Ramos (cell line): Measurements from ENCODE around the gene KCNJ16.

ENCODE experiments used
- in situ Hi-C: fragments of 300-500 bp; cut with MboI; formaldehyde crosslinking; loops from one replicate; pipeline ENCODE4 v1.14.3; 2022; ENCODE audit warnings: low sequenced_read_pairs; ENCODE audit not compliant: unreplicated experiment

Gene KCNJ16

DNA sequence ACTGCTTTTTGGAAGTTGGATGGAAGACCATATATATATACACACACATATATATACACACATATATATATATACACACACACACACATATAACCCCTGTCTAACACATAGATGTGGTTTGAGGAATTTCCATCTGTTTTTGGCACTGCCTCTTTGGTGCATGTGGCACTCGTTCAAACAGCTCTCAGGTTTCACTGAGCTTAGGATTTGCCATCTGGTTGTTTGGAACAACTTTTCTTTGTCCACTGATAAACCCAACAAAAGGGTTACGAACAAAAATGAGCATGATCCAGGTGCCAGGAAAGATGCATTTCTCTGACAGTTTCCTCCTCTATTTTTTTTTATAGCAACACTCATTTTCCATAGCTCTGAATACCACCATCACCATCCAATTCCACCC, 14.6 kb upstream of the KCNJ16 start:
- in situ Hi-C loops: no loop called here

GRCh38 chr17:70067134-70067533, 7.9 kb upstream of the KCNJ16 start:
- in situ Hi-C loops: no loop called here

DNA sequence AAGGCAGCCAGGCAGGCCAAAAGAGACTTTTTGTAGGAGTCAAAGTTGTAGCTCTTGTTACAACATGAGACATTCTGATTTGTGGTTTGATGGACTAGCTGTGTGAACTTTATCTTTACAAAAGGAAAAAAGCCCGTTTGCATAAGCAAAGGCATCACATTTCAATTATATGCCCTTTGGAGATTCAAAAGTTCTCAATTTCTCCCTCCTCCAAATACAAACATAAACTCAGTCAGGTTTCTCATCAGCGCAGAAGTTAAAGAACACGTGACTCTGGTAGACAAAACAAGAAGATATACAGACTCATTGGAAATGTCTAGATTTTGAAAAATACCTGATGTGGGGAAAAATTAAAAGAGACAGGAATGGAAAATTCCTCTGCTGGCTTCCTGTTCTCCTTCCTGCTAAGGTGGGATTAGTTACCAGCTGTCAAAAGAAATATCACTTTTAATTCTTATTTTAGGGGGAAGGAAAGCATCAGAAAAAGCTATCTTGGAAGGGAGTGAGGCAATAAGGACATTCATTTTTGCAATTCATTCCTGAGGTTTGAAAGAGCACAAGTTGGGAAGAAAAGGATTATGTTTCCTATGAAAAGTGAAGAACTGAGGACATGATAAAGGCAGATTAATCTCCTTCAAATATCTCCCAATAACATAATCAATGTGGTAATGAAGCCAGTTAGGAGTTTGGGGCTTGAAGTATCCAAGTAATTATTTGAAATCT, 4.6 kb upstream of the KCNJ16 start:
- in situ Hi-C loops: no loop called here

DNA sequence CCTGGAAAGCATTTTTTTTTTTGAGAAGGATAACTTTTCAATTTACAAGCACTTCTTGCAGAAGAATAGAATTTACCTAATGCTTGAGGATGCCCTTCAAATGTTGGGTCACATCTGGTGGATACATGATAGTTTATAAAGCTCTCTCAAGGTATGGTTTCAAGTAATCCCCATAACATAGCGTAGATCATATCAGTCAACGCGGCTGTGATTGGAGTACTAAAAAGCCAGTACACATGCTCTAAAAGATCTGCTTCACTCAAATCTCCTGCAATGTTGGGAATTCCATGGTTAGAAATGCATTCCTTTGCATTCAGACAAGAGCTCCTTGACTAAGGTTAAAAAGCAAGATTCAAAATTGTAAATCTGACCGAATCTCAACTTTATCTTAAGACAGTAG, 3.9 kb upstream of the KCNJ16 start:
- in situ Hi-C loops: no loop called here

- in situ Hi-C loops: no loop called here
These were observed 3.4 kb upstream of the KCNJ16 start for GRCh38 chr17:70071620-70072019.

GRCh38 chr17:70072546-70073309, 2.3 kb upstream of the KCNJ16 start:
- in situ Hi-C loops: no loop called here

DNA sequence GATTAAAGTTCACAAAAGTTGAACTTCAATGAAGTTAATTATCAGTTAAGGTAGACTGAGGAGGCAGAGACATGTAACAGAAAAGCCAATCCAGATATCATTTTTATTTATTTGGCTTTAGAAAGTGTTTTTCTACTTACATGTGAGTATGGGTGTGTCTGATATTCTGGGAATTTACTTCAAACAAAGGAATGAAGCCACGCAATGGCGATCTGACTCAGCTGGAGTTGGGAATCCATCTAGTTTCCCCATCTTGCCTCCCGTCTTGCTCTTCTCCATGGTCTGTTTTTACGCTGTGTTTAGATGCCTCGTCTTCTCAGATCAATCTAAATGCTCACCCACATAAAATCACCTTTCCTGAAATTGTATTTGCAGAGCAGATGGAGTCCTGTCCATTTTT, 1.7 kb upstream of the KCNJ16 start:
- in situ Hi-C loops: no loop called here

DNA sequence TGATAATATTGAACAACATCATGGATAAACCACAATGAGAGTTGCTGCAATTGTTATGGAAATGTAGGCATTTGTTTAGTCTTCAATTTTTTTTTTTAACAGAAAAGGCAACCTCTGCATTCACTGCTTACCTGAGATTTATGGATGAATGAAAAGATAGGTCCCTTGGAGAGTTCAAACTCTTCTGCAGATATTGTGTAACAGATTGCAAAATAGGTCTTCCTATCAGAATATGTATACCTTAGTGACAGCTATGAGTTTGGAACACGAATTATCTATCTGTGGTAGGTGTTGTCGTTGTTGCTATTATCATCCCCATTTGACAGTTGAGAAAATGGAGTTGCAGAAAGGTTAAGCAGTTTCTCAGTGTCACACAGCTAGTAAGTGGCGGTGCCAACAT, 1.2 kb upstream of the KCNJ16 start:
- in situ Hi-C loops: no loop called here

GRCh38 chr17:70074236-70074830, 692 bp upstream of the KCNJ16 start:
- in situ Hi-C loops: no loop called here

GRCh38 chr17:70076189-70076588, 1.2 kb downstream of the KCNJ16 start:
- in situ Hi-C loops: no loop called here

- in situ Hi-C loops: no loop called here
These were observed 1.8 kb downstream of the KCNJ16 start for GRCh38 chr17:70076831-70077230.

- in situ Hi-C loops: no loop called here
These were observed 3.5 kb downstream of the KCNJ16 start for GRCh38 chr17:70078549-70078948.

DNA sequence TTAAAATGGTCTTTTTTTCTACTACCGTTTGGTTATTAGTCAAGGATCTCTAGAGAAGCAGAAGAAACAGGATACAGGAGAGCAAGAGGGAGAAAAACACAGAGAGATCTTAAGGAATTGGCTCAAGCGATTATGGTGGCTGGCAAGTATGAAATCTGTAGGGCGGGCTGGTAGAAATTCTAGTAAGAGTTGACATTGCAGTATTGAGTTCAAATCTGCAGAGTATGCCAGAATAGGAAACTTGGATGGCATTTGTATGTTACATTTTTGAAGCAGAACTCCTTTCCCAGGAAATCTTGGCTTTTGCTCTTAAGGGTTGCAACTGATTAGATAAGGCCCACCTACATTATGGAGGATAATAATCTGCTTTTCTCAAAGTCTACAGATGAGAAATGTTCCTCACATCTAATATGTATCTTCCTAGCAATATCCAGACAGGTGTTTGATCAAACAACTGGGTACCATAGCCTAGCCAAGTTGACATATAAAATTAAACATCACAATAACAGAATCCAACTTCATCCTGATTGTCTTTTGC, 4.0 kb downstream of the KCNJ16 start:
- in situ Hi-C loops: no loop called here

- in situ Hi-C loops: no loop called here
These were observed 5.7 kb downstream of the KCNJ16 start for GRCh38 chr17:70080541-70081347.

DNA sequence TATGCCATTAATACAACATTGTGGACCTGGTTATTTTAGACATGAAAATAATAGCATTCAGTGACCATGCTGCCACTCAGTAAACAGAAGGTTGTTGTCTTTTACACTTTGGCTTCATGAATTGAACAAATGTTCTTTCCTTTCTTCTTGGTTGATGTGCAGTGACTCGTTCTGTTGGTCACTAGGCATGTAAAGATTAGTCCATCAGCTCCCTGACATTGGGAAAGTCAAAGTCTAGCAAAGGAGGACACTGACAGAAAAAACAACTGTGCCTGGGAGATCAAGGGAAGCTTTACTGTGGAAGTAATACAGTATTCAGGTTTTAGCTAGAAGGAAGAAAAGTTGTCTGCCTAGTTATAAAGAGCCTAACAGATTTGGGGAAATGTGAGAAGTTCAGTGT, 6.9 kb downstream of the KCNJ16 start:
- in situ Hi-C loops: no loop called here

DNA sequence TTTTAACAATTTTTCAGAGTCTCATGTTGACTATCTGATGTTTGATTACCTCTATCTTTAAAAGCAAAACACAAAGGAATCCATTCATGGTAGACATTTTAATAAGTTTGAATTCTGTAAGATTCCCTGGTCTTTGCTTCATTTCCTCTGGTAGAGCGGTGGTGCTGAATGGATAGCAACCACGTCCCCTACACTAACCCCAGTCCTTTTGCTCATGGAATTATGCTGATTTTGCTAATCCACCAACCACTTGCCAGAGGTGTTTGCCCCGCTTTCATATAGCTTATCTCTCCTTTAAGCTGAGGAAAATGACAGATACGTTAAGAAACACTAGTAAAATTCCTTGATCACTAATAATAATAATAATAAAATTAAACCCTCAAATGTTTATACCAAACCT, 9.5 kb downstream of the KCNJ16 start:
- in situ Hi-C loops: no loop called here

- in situ Hi-C loops: no loop called here
These were observed 11.5 kb downstream of the KCNJ16 start for GRCh38 chr17:70086516-70086915.

DNA sequence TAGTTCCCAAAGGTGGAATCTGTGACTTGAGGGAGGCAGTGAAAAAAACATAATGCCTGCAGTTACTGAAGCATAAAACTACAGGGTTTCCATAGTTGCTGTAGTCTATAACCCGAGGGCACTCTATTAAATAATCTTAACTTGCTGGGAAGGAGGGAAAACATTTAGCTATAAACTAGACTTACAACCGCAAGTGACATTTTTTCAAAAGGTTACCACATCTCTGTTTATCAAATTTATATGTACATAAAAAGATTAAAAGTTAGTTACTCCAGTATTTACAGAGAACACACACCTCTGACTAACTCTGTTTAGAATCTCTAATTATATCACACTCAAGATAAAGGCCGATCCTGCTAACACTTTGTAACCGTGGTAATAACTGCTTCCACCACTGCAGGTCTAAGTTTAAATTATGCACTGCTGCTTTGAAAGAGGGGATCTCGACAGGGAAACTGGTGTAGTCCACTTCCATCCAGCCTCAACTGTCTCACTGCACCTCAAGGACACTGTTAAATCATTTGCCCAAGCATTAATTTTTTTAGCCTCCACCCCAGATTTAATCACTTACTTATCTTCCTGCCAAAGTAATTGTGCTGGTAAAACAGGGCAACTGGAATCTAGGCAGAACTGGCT, 14.6 kb downstream of the KCNJ16 start:
- in situ Hi-C loops: no loop called here

DNA sequence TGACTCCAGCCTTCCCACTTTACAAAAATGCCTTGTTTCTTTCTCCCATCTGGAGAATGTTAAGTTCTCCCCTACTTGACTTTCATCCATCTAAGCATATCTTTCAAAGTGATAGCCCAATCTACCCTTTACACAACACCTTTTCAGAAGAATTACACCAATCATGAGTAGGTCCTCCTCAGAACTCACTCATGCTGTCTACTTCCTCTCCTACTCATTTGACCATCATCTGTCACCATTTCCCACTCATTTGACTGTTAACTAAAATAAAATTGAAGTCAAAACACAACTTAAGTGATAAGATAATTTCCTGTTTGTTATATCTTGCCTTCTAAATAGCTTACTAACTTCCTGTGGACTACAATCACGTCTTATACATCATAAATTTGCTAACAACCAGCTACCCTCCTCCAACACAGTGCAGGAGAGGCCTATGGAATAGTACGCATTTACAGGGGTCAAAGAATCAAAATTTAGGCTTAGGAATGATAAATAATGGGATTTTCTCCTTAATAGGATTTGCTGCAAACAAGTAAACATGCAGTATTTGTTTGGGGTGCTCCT, 16.1 kb downstream of the KCNJ16 start:
- in situ Hi-C loops: no loop called here

DNA sequence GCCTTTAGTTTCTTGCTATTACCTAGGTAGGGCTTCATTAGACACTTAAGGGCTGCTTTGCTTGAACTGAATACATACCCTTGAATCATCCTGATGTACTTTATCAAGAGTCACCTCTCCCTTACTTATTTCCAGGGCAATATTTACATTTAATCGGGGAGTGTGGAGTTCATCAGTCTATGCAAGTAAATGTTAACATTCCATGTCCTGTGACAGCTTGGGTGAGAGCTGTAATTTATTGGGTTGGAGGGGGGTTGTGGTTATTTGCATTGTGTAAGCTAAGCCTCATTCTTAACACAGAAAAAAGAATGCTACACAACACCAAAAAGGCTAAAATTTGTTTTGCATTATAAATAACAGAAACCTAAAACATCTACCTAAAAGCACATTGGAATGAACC, 16.7 kb downstream of the KCNJ16 start:
- in situ Hi-C loops: no loop called here
